Posterior cingulate gyrus (tissue), 11 donors: ENCODE measurements around the gene FAM210B.

Experiments used
- DNase-seq, 10 donors: peaks; one replicate each; pipeline versions ENCODE4 v3.0.0 to v3.0.0-alpha.2; 2020 to 2021; ENCODE audit warnings: mixed read lengths in 3 of 10
- intact Hi-C: fragments of 100-400 bp; cut with DNase I; formaldehyde crosslinking; loops from one replicate; pipeline ENCODE4 v1.15.1; 2023

Gene FAM210B

DNA sequence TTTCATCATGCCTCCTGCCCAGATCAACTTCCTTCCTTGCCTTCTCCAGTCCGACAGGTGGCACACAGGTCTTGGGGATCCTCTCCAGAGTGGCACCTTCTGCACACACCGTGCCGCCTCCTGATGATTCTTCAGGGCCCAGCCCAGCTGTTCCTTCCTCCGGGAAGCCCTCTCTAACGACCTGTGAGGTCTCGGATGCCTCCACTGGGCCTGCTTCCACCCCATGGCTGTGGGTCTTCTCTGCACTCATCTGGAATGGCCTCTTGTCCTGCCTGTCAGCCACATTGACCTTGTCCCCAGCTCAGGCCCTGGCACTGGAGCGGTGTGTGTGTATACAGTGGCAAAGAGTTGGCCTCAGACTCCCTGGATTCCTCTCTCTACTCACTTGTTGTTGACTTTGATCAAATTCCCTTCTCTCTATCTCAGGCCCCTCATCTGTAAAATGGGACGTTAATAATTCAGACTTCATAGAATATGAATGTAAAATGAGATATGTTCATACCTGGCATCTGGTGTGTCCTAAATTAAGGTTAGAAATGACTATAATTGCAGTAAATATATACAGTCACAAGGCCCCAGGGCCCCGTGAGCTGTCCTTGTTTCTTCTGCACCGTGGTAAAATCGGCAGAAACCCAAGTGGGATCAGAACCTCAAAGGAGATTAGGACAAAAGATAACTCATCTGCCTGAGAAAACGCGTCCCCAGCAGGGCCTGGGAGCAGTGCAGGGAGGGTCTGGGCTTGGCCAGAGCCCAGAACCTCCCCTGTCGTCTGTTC lies 1.5 kb downstream of the FAM210B start:
- intact Hi-C loops, result no loop called here
- no peak for DNase-seq

DNA sequence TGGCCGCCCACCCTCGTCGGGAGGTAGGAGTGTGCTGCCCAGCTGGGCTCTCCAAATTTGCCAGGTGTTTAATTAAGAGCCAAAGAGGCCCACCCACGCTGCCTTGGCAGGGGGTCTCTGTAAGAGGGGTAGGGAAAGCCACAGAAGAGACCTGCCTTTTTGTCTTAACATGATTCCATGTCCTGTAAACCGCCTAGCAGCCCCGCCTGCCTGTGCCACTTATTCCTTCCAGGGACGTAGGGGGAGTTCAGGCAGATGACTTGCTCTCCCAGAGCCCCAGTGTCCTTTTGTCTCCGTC lies 2.1 kb downstream of the FAM210B start:
- intact Hi-C loops, result no loop called here
- DNase-seq, result no peak

DNA sequence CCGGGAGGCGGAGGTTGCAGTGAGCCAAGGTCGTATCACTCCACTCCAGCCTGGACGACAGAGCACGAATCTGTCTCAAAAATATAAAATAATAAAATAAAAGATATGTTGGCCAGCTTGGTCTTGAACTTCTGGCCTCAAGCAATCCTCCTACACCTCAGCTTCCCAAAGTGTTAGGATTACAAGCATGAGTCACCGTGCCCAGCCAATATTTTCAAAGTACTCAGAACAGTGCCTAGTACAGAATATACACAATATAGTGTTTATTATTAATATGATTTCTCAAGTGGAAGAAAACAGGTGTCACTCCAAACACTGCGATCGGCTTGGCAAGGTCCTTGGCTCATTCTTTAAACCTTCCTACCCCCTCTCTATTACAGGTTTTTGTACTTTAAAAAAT lies 3.1 kb downstream of the FAM210B start:
- intact Hi-C loops, result no loop called here

DNA sequence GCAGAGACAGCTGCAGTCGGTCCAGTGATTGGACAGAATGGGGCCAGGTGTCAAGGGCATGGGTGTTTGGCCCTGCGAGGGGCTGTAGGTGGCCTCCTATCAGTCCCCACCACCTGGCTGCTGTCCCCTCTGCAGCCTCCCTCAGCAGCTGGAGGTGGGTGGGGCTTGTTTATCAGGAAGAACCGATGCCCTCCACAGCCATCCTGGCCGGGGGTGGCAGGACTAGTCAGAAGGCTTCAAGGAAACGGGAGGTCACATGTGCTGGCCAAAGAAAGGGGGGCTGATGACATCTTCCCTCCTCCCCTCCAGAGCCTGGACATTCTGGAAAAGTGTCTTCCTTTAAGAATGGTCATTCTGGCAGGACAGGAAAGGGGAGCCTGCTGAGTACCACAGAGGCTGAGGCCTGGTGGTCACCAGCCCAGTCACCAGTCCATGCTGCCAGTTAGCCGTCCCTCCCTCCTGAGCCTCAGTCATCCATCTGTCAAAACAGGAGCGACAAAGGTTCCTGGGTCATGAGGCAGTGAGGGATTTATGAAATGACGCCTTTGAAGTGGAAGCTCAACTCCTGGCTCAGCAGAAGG lies 4.1 kb downstream of the FAM210B start:
- intact Hi-C loops, result no loop called here
- DNase-seq, result peak in 1 of 10 donors; percentile 80

More for the DNA sequence above, 3.1 kb downstream of the FAM210B start:
- no peak for DNase-seq

DNA sequence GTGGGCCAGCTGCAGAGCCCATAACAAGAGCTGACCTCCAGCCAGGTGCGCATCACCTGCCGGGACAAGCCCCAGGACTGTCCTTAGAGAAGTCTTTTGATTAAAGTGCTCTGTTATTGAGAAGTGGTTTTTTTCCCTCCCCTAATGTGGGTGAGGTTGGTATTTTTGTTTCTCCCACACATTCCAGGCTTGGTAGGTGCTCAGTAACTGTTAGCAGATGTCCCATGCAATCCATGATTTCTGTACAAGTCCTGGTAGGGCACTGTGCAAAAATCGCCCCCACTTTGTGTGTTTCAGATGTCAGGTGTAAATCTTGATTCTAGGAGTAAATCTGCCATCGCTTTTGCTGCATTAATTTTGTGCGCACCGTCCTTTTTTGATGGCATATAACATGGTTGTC lies 4.7 kb downstream of the FAM210B start:
- no peak for DNase-seq
- intact Hi-C loops, result no loop called here

DNA sequence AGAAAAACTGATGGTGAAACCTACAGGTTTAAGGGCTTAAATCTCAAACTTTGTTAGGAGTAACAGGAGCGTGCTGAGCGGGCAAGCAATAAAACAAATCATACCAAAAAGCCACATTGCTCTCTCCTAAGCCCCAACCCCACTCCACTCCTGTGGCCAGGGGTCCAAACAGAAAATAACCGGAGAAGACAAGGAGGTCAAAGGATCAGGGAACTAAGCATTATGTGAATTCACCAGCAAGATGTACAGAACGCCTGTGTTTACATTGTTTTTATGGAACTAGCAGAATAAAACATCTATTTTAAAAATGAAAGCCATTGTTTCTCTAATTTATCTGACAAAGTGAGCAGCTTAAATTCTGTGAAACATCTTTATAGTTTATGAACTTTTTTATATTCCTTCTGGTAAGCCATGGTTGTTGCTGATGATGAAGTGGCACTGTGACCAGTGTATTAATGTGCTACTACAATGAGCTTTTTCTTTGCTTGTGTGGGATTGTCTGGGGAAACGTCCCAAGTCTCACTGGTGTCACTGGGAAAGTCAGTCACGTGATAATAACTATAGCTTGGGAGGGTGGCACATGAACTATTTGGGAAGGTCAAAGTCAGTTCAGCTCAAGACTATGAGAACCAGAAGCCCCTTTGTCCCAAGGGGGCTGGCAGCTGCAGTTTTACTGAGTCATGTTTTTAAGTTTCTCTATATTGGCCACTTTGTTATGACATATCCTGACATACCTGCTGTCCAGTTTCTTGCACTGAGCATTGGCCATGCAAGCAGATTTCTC lies 9.8 kb downstream of the FAM210B start:
- peak in 1 of 10 donors; percentile 26 for DNase-seq
- intact Hi-C loops, result no loop called here

DNA sequence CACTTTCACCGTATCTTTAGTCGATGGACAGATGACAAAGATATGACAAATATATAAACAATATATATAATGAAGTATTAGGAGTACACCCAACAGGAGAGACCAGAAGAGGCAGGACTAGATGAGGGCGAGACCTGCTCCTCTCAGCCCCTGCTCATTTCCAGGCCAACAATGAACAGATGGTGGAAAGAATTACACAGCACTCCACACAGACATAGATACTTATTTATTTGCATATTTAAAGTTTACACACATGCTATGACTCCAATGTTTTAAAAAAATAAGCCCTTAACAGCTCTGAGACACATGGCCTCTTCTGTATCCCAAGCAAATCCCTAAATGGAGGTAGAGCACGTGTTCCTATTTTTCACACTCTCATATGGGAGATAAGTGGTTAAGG lies 10.4 kb downstream of the FAM210B start:
- no peak for DNase-seq

DNA sequence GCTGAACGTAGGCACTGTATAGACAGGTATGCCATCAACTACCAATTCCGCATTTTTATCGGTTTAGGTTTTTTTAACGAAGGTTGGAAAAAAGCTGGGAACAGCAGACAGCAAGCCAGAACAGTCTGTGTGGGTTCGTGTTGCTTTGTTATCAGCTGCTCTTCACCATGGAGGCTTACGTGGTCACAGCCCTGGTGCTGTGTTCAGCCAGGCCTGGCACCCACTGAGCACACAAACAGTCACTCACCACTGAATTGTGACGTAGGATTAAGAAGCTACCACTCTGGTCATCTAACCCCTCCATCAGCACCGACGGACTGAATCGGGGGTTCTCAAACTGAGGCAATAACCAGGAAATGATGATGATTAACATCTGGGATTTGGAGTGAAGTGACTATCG lies 13.2 kb downstream of the FAM210B start:
- no peak for DNase-seq
- intact Hi-C loops, result no loop called here

More for the DNA sequence above, 10.4 kb downstream of the FAM210B start:
- intact Hi-C loops, result no loop called here

DNA sequence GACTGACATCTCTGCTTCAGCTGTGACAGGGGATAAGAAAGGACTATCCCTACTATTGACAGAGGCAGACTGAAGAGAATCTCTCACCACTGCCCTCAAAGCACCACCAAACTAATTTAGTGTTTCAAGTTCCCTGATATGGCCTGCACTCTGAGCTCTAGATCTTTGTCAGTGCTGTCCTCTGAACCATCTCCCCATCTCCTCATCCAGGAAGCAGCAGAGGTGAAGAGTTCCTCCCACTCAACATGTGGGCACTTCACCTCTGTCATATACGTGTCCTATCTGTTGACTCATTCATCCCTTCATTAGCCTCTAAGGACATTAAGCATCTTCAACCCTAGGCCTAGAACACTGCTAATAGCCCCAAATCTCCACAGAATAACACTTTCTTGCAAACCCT lies 14.1 kb downstream of the FAM210B start:
- no peak for DNase-seq
- intact Hi-C loops, result no loop called here

DNA sequence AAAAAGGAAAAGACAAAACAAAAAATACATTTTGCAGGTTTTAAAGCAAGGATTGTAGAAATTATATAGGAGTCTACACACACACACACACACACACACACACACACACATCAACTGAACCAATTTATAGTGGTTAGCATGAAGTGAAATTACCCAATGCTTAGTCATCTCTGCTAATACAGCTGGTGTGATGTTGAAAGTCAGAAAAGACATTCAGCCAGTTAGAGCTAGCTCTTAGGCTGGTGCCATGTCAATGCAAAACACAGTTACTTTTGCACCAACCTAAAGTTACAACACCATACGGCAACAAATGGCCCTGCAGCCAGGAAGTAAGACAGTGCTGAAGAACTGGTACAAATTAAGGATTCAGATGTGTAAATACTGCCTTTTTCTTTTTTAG lies 15.2 kb downstream of the FAM210B start:
- DNase-seq, result no peak
- intact Hi-C loops, result no loop called here

DNA sequence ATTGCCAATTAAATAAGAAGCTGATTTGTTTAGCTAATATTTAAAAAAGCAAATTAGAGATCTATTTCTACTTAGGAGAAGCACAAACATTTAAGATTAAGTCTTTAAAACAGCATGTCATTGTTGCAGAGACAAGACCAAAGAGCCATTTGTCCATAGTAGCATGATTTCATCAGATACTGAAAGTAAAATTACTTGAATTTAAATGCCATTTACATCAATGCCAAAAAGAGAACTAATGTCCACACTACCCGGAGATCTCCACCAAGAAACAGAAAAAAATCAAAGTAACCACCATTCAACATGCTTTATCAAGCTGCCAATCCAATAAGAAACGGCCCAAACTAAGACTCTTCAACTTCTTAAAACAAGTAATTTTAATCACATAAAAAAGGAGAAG lies 17.6 kb downstream of the FAM210B start:
- no peak for DNase-seq
- intact Hi-C loops, result no loop called here

DNA sequence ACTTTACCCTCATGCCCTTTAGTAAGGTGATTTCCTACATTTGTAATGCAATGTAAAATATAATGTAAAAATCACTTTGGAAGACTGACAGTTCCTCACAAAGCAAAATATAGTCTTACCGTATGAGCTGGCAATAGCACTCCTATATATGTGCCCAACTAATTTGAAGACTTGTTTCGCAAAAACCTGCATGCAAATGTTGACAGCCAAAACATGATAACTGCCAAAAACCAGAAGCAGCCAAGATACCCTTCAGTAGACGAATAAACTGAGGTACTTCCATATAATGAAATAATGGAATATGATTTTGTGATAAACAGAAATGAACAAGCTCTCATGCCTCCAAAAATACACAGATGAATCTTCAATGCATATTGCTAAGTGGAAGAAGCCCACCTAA lies 19.6 kb downstream of the FAM210B start:
- DNase-seq, result no peak
- intact Hi-C loops, result no loop called here

DNA sequence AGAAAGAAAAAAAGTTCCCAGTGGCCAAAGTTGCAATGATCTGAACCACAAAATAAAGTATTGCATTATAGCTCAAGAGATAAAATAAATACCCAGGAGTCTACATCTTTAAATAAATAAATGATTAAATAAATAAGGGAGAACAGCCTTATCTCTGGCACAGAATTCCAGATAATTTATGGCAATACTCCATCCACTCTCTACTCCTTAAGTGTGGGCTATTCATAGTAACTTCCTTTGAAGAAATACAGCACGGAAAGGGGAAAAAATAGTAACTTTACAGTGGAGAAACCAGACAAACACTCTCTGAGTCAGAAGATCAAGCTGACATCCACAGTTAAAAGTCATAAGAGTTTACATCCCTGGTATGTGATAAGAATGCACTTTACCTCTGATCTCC lies 21.6 kb downstream of the FAM210B start:
- intact Hi-C loops, result no loop called here

DNA sequence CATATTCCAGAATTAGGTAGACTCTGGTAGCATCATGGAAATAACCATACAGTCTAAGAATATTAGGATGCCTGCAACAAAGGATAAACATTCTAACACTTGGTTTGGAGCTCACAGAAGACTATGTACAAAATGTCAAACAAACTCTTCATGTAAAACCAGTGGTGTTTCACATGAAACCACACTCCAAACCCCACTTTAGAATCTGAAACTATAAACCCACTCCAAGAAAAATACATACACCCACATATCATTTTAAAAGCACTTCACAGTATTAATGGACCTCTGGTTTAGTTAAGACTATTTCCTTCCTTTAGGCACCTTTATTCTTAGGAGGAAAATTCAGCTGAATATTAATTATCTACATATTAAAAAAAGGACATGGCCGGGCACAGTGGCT lies 22.7 kb downstream of the FAM210B start:
- intact Hi-C loops, result no loop called here
- DNase-seq, result no peak

More for the DNA sequence above, 21.6 kb downstream of the FAM210B start:
- no peak for DNase-seq

DNA sequence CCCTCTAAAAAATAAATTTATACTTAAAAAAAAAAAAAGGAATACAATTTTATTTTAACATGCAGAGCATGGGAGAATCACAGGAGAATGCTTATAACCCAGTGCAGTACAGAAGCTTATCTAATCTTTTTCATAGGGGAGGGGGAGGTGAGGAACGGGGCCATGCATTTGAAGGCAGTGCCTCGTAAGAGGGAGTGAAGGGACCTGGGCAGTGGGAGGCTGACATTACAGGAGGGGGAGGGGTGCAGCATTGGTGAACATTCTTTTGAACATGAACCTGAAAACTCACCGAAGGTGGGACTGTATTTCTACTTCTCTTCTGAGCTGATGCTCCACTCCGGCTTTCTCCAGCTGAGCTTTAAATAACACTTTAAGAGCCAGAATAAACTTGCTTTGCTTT lies 23.9 kb downstream of the FAM210B start:
- intact Hi-C loops, result no loop called here
- no peak for DNase-seq

DNA sequence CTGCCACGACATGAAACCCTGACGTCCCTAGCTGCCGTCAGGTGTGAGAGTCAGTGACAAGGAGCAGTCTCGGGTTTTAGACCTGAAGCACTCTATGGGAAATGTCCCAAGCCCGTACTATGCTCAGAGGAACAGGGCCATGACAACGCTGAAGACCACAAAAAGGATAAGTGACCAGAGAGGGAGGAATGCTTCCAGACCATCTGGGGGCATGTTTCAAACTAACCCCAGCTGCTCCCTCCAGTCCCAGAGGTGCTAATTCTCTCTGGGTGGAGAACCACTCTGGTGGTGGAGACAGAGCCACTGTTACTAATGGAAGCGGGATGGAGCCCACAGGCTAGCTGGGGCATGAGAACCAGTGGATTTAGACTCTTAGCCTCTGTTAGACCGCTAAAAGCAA lies 24.6 kb downstream of the FAM210B start:
- intact Hi-C loops, result no loop called here
- DNase-seq, result no peak

DNA sequence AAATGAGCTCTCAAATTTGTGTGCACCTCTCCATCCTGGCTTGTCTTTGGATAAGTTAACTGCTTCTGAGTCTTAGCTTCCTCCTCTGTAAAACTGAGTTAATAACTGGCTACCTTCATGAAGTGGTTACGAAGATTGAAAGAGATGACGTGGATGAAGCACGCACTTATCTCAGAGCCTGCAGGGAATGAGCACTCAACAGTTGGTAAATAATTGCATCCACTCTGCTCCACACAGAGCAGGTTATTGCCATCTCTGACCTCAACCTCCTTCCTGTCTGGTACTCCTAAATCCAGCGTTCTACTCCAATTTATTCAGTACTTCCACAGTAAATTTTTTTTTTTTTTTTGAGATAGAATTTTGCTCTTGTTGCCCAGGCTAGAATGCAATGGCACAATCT lies 26.4 kb downstream of the FAM210B start:
- intact Hi-C loops, result no loop called here
- DNase-seq, result no peak

DNA sequence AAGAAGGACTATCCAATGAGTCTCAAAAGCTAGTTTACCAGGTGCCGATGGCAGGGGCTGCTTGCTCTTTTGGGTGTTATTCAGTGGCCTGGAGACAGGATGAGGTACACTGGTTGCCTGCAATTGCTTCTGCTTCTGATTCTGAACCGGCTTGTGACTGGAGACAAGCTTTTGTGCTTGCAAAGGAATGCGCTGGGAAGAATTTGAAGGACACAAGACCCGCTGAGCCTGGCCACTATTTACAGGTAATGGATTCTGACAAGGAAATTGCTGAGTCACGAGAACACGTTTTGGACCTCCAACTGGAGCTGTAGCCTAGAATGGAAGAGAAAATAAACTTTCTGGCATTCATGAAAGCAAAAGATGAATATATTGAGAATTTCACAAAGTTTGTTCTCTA lies 27.4 kb downstream of the FAM210B start:
- no peak for DNase-seq

DNA sequence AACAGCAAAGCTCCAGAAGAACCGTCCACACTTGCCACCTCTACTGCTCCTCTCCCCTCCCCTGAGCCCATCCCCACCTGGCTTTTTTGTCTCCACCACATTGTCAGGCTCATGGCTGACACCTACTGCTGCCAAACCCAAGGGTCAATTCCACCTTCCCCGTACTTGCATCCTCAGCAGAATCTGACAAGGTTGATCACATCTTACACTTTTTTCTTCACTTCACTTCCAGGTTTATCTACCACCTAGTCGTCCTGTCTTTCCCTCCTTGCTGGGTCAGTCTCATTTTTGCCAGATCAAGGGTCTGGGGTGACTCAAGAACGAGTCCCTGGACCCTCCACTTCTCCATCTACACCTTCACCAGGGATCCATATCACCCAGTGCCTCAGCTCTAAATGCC lies 30.1 kb downstream of the FAM210B start:
- intact Hi-C loops, result no loop called here

More for the DNA sequence above, 27.4 kb downstream of the FAM210B start:
- intact Hi-C loops, result no loop called here

DNA sequence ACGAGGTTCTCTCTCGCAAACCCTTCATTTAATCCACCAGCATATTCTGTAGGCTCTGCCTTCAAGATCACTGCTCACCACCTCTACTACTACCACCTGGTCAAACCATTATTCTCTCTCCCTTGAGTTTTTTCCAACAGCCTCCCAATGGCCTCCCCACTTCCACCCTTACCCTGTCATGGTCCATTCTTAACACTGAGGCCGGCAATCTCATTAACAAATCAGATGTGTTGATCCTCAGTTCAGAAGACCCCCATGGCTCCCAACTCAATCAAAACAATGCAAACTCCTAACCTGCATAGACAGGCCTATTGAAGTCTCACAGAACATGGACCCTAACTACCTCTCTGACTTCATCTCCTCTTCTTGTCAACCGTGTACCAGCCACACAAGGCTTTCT lies 31.0 kb downstream of the FAM210B start:
- intact Hi-C loops, result loop anchor here (5.0 kb wide), 1 partner anchor 33 kb away; the partner anchor contains the start of gene FAM210B
- DNase-seq, result no peak

More for the DNA sequence above, 30.1 kb downstream of the FAM210B start:
- DNase-seq, result no peak

DNA sequence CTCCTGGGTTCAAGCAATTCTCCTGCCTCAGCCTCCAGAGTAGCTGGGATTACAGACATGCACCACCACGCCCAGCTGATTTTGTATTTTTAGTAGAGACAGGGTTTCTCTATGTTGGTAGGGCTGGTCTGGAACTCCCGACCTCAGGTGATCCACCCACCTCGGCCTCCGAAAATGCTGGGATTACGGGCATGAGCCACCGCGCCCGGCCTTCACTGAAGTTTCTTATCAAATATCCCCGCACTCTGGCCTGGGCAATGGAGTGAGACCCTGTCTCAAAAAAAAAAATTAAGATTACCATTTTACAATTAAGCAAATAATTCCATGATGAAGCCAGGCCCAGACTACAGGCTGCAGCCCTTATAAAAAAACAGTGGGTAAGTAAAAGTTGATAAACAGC lies 31.6 kb downstream of the FAM210B start:
- intact Hi-C loops, result loop anchor here (5.0 kb wide), 1 partner anchor 33 kb away; the partner anchor contains the start of gene FAM210B
- peak in 1 of 10 donors; percentile 61 for DNase-seq

DNA sequence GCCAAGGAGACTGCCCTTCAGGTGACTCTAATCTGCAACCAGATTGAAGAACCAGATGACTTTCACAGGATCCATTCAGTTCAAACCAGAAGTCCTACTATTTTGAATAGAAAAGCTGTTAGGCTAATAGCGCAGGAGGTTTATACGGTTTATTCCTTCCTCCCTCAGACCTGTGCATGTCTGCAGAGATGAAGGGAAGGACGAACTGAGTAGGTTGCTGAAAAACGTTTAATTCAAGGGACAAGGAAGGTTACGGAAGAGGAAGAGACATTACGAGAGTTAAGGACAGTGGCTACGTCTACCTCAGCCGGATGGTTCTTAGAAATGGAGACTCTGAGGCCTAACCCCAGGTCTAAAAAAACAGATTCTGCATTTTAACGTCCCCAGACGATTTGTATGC lies 32.3 kb downstream of the FAM210B start:
- no peak for DNase-seq
- intact Hi-C loops, result loop anchor here (5.0 kb wide), 1 partner anchor 34 kb away; the partner anchor contains the start of gene FAM210B
